ENCODE data around the gene PET100.
"Not testable (repeated sequence)": the region's sequence is repeated elsewhere in the genome, so short reads cannot be mapped to it uniquely, and the experiment has no call there.

PET100 gene

GRCh38 chr19:7637374-7638256 is 8.0 kb downstream of the PET100 start:
- Histone ChIP-seq H3K4me3 (ENCODE audit: low read length in 2 of 2) (peak overlapping the region in 1 of 2 donors; percentile 44), H3K27ac (ENCODE audit: low read length) (no peak overlapping the region), H3K36me3 (ENCODE audit: control insufficient read depth in 2 of 2, insufficient read depth in 2 of 2, low read length in 2 of 2) (no peaks in the 10 kb centered on the region), H3K4me1 (ENCODE audit: control insufficient read depth, insufficient read depth, low read length) (no peaks in the 10 kb centered on the region), H3K9me3 (ENCODE audit: control insufficient read depth in 2 of 2, low read length in 2 of 2) (no peaks in the 10 kb centered on the region), H3K9ac (ENCODE audit: low read length in 2 of 2) (no peak overlapping the region), H3K27me3 (ENCODE audit: control insufficient read depth in 1 of 2, insufficient read depth in 2 of 2, low read length in 2 of 2) (peaks cover 24 to 33% of the 10 kb centered on the region in 2 donors)

GRCh38 chr19:7638802-7639465 is 9.3 kb downstream of the PET100 start:
- H3K9ac ChIP-seq (ENCODE audit: low read length in 2 of 2): no peak overlapping the region
- H3K36me3 ChIP-seq (ENCODE audit: control insufficient read depth in 2 of 2, insufficient read depth in 2 of 2, low read length in 2 of 2): no peaks in the 10 kb centered on the region
- H3K27ac ChIP-seq (ENCODE audit: low read length): no peak overlapping the region
- H3K4me1 ChIP-seq (ENCODE audit: control insufficient read depth, insufficient read depth, low read length): no peaks in the 10 kb centered on the region
- H3K27me3 ChIP-seq (ENCODE audit: control insufficient read depth in 1 of 2, insufficient read depth in 2 of 2, low read length in 2 of 2): peaks cover 24 to 33% of the 10 kb centered on the region in 2 donors
- no peaks in the 10 kb centered on the region for H3K9me3 ChIP-seq (ENCODE audit: control insufficient read depth in 2 of 2, low read length in 2 of 2)
- H3K4me3 ChIP-seq (ENCODE audit: low read length in 2 of 2): no peak overlapping the region

- H3K9ac ChIP-seq (ENCODE audit: low read length in 2 of 2): no peak overlapping the region
- H3K36me3 ChIP-seq (ENCODE audit: control insufficient read depth in 2 of 2, insufficient read depth in 2 of 2, low read length in 2 of 2): no peaks in the 10 kb centered on the region
- H3K27me3 ChIP-seq (ENCODE audit: control insufficient read depth in 1 of 2, insufficient read depth in 2 of 2, low read length in 2 of 2): peaks cover 27 to 33% of the 10 kb centered on the region in 2 donors
- H3K27ac ChIP-seq (ENCODE audit: low read length): no peak overlapping the region
- no peaks in the 10 kb centered on the region for H3K9me3 ChIP-seq (ENCODE audit: control insufficient read depth in 2 of 2, low read length in 2 of 2)
- no peaks in the 10 kb centered on the region for H3K4me1 ChIP-seq (ENCODE audit: control insufficient read depth, insufficient read depth, low read length)
- no peak overlapping the region for H3K4me3 ChIP-seq (ENCODE audit: low read length in 2 of 2)
Measured at GRCh38 chr19:7639863-7640348, 10.3 kb downstream of the PET100 start.

- Histone ChIP-seq H3K27me3 (ENCODE audit: control insufficient read depth in 1 of 2, insufficient read depth in 2 of 2, low read length in 2 of 2) (peaks cover 28 to 29% of the 10 kb centered on the region in 2 donors), H3K9me3 (ENCODE audit: control insufficient read depth in 2 of 2, low read length in 2 of 2) (no peaks in the 10 kb centered on the region), H3K4me3 (ENCODE audit: low read length in 2 of 2) (no peak overlapping the region), H3K4me1 (ENCODE audit: control insufficient read depth, insufficient read depth, low read length) (no peaks in the 10 kb centered on the region), H3K27ac (ENCODE audit: low read length) (no peak overlapping the region), H3K9ac (ENCODE audit: low read length in 2 of 2) (no peak overlapping the region), H3K36me3 (ENCODE audit: control insufficient read depth in 2 of 2, insufficient read depth in 2 of 2, low read length in 2 of 2) (no peaks in the 10 kb centered on the region)
Measured at GRCh38 chr19:7640803-7641202, 11.2 kb downstream of the PET100 start.

- H3K27ac ChIP-seq (ENCODE audit: low read length): no peak overlapping the region
- H3K36me3 ChIP-seq (ENCODE audit: control insufficient read depth in 2 of 2, insufficient read depth in 2 of 2, low read length in 2 of 2): no peaks in the 10 kb centered on the region
Measured at GRCh38 chr19:7641290-7642276, 12.0 kb downstream of the PET100 start.

GRCh38 chr19:7642295-7643030 is 12.9 kb downstream of the PET100 start:
- no peak overlapping the region for H3K4me3 ChIP-seq (ENCODE audit: low read length in 2 of 2)
- H3K27ac ChIP-seq (ENCODE audit: low read length): no peak overlapping the region
- H3K9me3 ChIP-seq (ENCODE audit: control insufficient read depth in 2 of 2, low read length in 2 of 2): no peaks in the 10 kb centered on the region
- H3K27me3 ChIP-seq (ENCODE audit: control insufficient read depth in 1 of 2, insufficient read depth in 2 of 2, low read length in 2 of 2): peaks cover 21 to 26% of the 10 kb centered on the region in 2 donors
- no peaks in the 10 kb centered on the region for H3K4me1 ChIP-seq (ENCODE audit: control insufficient read depth, insufficient read depth, low read length)
- H3K36me3 ChIP-seq (ENCODE audit: control insufficient read depth in 2 of 2, insufficient read depth in 2 of 2, low read length in 2 of 2): no peaks in the 10 kb centered on the region
- H3K9ac ChIP-seq (ENCODE audit: low read length in 2 of 2): no peak overlapping the region

More at GRCh38 chr19:7641290-7642276, 12.0 kb downstream of the PET100 start:
- Histone ChIP-seq H3K9ac (ENCODE audit: low read length in 2 of 2) (no peak overlapping the region), H3K4me3 (ENCODE audit: low read length in 2 of 2) (no peak overlapping the region), H3K9me3 (ENCODE audit: control insufficient read depth in 2 of 2, low read length in 2 of 2) (no peaks in the 10 kb centered on the region), H3K27me3 (ENCODE audit: control insufficient read depth in 1 of 2, insufficient read depth in 2 of 2, low read length in 2 of 2) (peaks cover 26 to 28% of the 10 kb centered on the region in 2 donors), H3K4me1 (ENCODE audit: control insufficient read depth, insufficient read depth, low read length) (no peaks in the 10 kb centered on the region)

- Histone ChIP-seq H3K9me3 (ENCODE audit: control insufficient read depth in 2 of 2, low read length in 2 of 2) (no peaks in the 10 kb centered on the region), H3K9ac (ENCODE audit: low read length in 2 of 2) (no peak overlapping the region), H3K27ac (ENCODE audit: low read length) (no peak overlapping the region), H3K4me3 (ENCODE audit: low read length in 2 of 2) (no peak overlapping the region), H3K4me1 (ENCODE audit: control insufficient read depth, insufficient read depth, low read length) (no peaks in the 10 kb centered on the region), H3K36me3 (ENCODE audit: control insufficient read depth in 2 of 2, insufficient read depth in 2 of 2, low read length in 2 of 2) (no peaks in the 10 kb centered on the region), H3K27me3 (ENCODE audit: control insufficient read depth in 1 of 2, insufficient read depth in 2 of 2, low read length in 2 of 2) (peaks cover 16 to 23% of the 10 kb centered on the region in 2 donors)
Measured at GRCh38 chr19:7643031-7643415, 13.4 kb downstream of the PET100 start.

- H3K9me3 ChIP-seq (ENCODE audit: control insufficient read depth in 2 of 2, low read length in 2 of 2); H3K4me3 ChIP-seq (ENCODE audit: low read length in 2 of 2); H3K36me3 ChIP-seq (ENCODE audit: control insufficient read depth in 2 of 2, insufficient read depth in 2 of 2, low read length in 2 of 2); H3K27ac ChIP-seq (ENCODE audit: low read length); H3K4me1 ChIP-seq (ENCODE audit: control insufficient read depth, insufficient read depth, low read length); H3K9ac ChIP-seq (ENCODE audit: low read length in 2 of 2): not testable (repeated sequence)
- H3K27me3 ChIP-seq (ENCODE audit: control insufficient read depth in 1 of 2, insufficient read depth in 2 of 2, low read length in 2 of 2): peaks cover 9 to 21% of the 10 kb centered on the region in 2 donors
Measured at GRCh38 chr19:7643629-7644549, 14.3 kb downstream of the PET100 start.

GRCh38 chr19:7644550-7644877 is 14.9 kb downstream of the PET100 start:
- Histone ChIP-seq H3K36me3 (ENCODE audit: control insufficient read depth in 2 of 2, insufficient read depth in 2 of 2, low read length in 2 of 2) (no peaks in the 10 kb centered on the region), H3K27me3 (ENCODE audit: control insufficient read depth in 1 of 2, insufficient read depth in 2 of 2, low read length in 2 of 2) (peaks cover 5 to 19% of the 10 kb centered on the region in 2 donors), H3K27ac (ENCODE audit: low read length) (no peak overlapping the region), H3K4me1 (ENCODE audit: control insufficient read depth, insufficient read depth, low read length) (no peaks in the 10 kb centered on the region), H3K9me3 (ENCODE audit: control insufficient read depth in 2 of 2, low read length in 2 of 2) (no peaks in the 10 kb centered on the region), H3K4me3 (ENCODE audit: low read length in 2 of 2) (no peak overlapping the region), H3K9ac (ENCODE audit: low read length in 2 of 2) (no peak overlapping the region)
